Neural cell (in vitro differentiated cells): ENCODE data around the gene IWS1.

Experiments used
- CTCF ChIP-seq: fragments of 450-650 bp; IDR thresholded peaks from 2 replicates; pipeline ENCODE4 v1.5.1; 2014; ENCODE audit warnings: antibody characterized with exemption, mild to moderate bottlenecking, moderate library complexity; ENCODE audit not compliant: poor library complexity, severe bottlenecking
- EP300 ChIP-seq: fragments of 450-650 bp; conservative IDR thresholded peaks from 2 replicates; pipeline ENCODE4 v1.6.1; 2014; ENCODE audit warnings: antibody characterized with exemption, mild to moderate bottlenecking, moderate library complexity; ENCODE audit not compliant: poor library complexity, severe bottlenecking
- EZH2 ChIP-seq: fragments of 200-600, 300-800 bp; shearing (Covaris generic), sonication (generic); IDR thresholded peaks from 2 replicates; pipeline ENCODE4 v1.6.1; 2014; ENCODE audit warnings: antibody characterized with exemption, low read length, borderline replicate concordance, mild to moderate bottlenecking; ENCODE audit not compliant: insufficient read depth, poor library complexity, severe bottlenecking
- POLR2AphosphoS5 ChIP-seq: IDR thresholded peaks from 2 replicates; pipeline ENCODE4 v1.6.1; 2012
- REST ChIP-seq: IDR thresholded peaks from 2 replicates; pipeline ENCODE4 v1.6.1; 2012; ENCODE audit warnings: borderline replicate concordance
- TAF1 ChIP-seq: IDR thresholded peaks from 2 replicates; pipeline ENCODE4 v1.6.1; 2012; ENCODE audit warnings: low read depth

- no peak for TF ChIP-seq CTCF
- no peak for TF ChIP-seq EP300
- no peak for TF ChIP-seq POLR2AphosphoS5
- TF ChIP-seq TAF1, result no peak
- TF ChIP-seq REST, result no peak
- TF ChIP-seq EZH2, result no peak
Observed at GRCh38 chr2:127511917-127512316, 14.4 kb downstream of the IWS1 start.
